Aorta (tissue), 5 donors: ENCODE measurements around the gene MYOF. TPM values are rescaled to one million over a fixed set of nuclear protein-coding genes. Genes with fewer than 3 reads are reported as not detected.

Experiments used
- ATAC-seq: fragments of 200-7000 bp; cut with Tn5 transposase; one replicate; pipeline ENCODE4 v1.9.1; 2022; ENCODE audit warnings: moderate library complexity; ENCODE audit not compliant: low FRiP score
- DNase-seq, 2 donors: peaks; one replicate each; pipeline ENCODE4 v3.0.0-alpha.2; 2020
- H3K27ac ChIP-seq, 2 donors: one replicate each; pipeline ENCODE4 v1.5.1; 2013; ENCODE audit warnings: low read length in 2 of 2, mild to moderate bottlenecking in 2 of 2, moderate library complexity in 2 of 2, control low read depth in 1 of 2, inconsistent platforms in 1 of 2, low read depth in 1 of 2
- H3K27me3 ChIP-seq, 2 donors: one replicate each; pipeline ENCODE4 v1.6.1; 2013; ENCODE audit warnings: control low read depth in 1 of 2, low read length in 1 of 2, mild to moderate bottlenecking in 1 of 2, moderate library complexity in 1 of 2; ENCODE audit not compliant: insufficient read depth in 2 of 2, control insufficient read depth in 1 of 2
- H3K36me3 ChIP-seq, 2 donors: one replicate each; pipeline ENCODE4 v1.6.1; 2013; ENCODE audit warnings: control low read depth in 1 of 2, low read length in 1 of 2, mild to moderate bottlenecking in 1 of 2; ENCODE audit not compliant: insufficient read depth in 2 of 2, control insufficient read depth in 1 of 2
- H3K4me1 ChIP-seq, 2 donors: one replicate each; pipeline ENCODE4 v1.6.1; 2013; ENCODE audit warnings: low read length in 2 of 2, control low read depth in 1 of 2, mild to moderate bottlenecking in 1 of 2, moderate library complexity in 1 of 2; ENCODE audit not compliant: insufficient read depth in 2 of 2, control insufficient read depth in 1 of 2
- H3K4me3 ChIP-seq, 2 donors: one replicate each; pipeline ENCODE4 v1.5.1; 2013; ENCODE audit warnings: low read length in 2 of 2, control low read depth in 1 of 2, mild to moderate bottlenecking in 1 of 2
- H3K9me3 ChIP-seq: one replicate; pipeline ENCODE4 v1.6.1; 2013; ENCODE audit warnings: mild to moderate bottlenecking, low read length; ENCODE audit not compliant: control insufficient read depth
- WGBS, 2 donors: extraction: QIAGEN DNeasy Blood & Tissue Kit; methylation state at CpG; one replicate each; pipeline ENCODE4 v1.1.7; 2013; 5-methylcytosine and 5-hydroxymethylcytosine counted together
- intact Hi-C, 2 donors: fragments of 100-400 bp; cut with DNase I; formaldehyde crosslinking; loops; one replicate each; pipeline versions ENCODE4 v1.14.2 to v1.15.0; 2022
- long read RNA-seq, 2 donors: library from polyadenylated mRNA; unstranded; transcript quantifications; one replicate each; pipeline ENCODE4 v2.0.0, GENCODE V29; 2020 to 2021
- polyA plus RNA-seq, 2 donors: library from polyadenylated mRNA; stranded (reverse); fragments of 200-250 nt; gene quantifications; one replicate each; pipeline ENCODE4 v1.2.3, GENCODE V29; 2013
- total RNA-seq, 2 donors: library from RNA; stranded (reverse); fragmentation: NEBNext Ultra II Directional; extraction: Animal tissue kit (Norgen Biotek cat#: 25700); gene quantifications; one replicate each; pipeline ENCODE4 v1.2.1, GENCODE V29; 2021
- donor health status: healthy with polysubstance abuse.
- donor health status: Bipolar disorder and iron deficiency.
- donor health status: DM: no; HTN: no; CAD: no.
- donor health status: DM: no; HTN: no; CAD: no.
- donor health status: DM: yes; HTN: yes; CAD: no.

The MYOF gene
- total RNA-seq (100 to 1,000 TPM; 226 to 242 TPM), polyA plus RNA-seq (10 to 100 TPM; 13.4 to 26.4 TPM)
- long read RNA-seq, donor 1, transcript MYOF-204 (15 exons, 1,519 nt): major isoform, 12 of 148 reads
- long read RNA-seq, donor 1, partial matches to known transcripts: 86 of 148 reads
- long read RNA-seq, donor 1, other reads (novel, unspliced or antisense): 47 of 148 reads
- long read RNA-seq, donor 2, partial matches to known transcripts: 62 of 86 reads
- long read RNA-seq, donor 2, other reads (novel, unspliced or antisense): 22 of 86 reads

GRCh38 chr10:93482145-93482834 lies at the start of gene MYOF:
Gene MYOF, minus strand, starts transcription at chr10:93482334. Its CDS starts 140 bp downstream, at chr10:93482194.
- peak; percentile 93 for ATAC-seq
- no peaks in the 10 kb centered on the region for H3K27me3 ChIP-seq
- intact Hi-C loops: loop anchor here (1.0 to 5.0 kb wide), 3 partner anchors 45 to 106 kb away; no protein-coding TSS in a partner anchor
- H3K4me1 ChIP-seq: peaks cover 0 to 3% of the 10 kb centered on the region in 2 donors
- peak within 1 kb of the TSS; percentile 84 to 98 for H3K27ac ChIP-seq
- H3K36me3 ChIP-seq: no peaks in the 10 kb centered on the region
- 0% methylated on average over 27 of the region's 27 CpGs for WGBS, 2 donors
- peak in 1 of 2 donors; percentile 76 for DNase-seq
- peak within 1 kb of the TSS; percentile 87 to 99 for H3K4me3 ChIP-seq
- H3K9me3 ChIP-seq: no peaks in the 10 kb centered on the region

GRCh38 chr10:93518531-93518930 lies 36.4 kb upstream of the MYOF start:
- intact Hi-C loops: no loop called here
- peaks cover 0 to 5% of the 10 kb centered on the region in 2 donors for H3K4me1 ChIP-seq
- H3K27ac ChIP-seq: no peak overlapping the region
- 97 to 99% methylated on average over 4 of the region's 4 CpGs for WGBS, 2 donors
- no peaks in the 10 kb centered on the region for H3K27me3 ChIP-seq
- H3K9me3 ChIP-seq: no peaks in the 10 kb centered on the region
- no peak overlapping the region for H3K4me3 ChIP-seq
- DNase-seq (no peak), ATAC-seq (no peak)
- no peaks in the 10 kb centered on the region for H3K36me3 ChIP-seq

DNA sequence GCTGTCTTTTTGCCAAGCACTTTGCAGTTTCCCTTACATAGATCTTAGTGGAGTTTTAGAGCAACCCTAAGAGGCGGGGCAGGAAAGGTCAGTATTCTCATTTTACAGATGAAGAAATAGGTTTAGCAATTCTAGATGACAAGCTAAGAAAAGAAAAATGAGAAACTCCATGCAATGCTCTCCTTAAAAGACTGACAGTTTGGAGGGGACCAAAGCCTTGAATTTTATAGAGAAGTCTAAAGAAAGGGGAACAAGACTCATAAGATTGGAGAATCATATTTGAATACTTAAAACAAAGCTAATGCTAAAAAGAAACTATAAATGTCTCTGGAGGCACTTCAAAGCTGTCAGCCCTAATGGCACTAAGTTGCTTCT lies 33.9 kb upstream of the MYOF start:
- intact Hi-C loops: no loop called here
- WGBS, 2 donors: 94 to 100% methylated on average over 1 of the region's 1 CpG
- peak overlapping the region; percentile 44 to 60 for H3K27ac ChIP-seq
- peaks cover 0 to 5% of the 10 kb centered on the region in 2 donors for H3K4me1 ChIP-seq
- no peaks in the 10 kb centered on the region for H3K36me3 ChIP-seq
- DNase-seq (no peak), ATAC-seq (no peak)
- H3K9me3 ChIP-seq: no peaks in the 10 kb centered on the region
- no peak overlapping the region for H3K4me3 ChIP-seq
- H3K27me3 ChIP-seq: no peaks in the 10 kb centered on the region

DNA sequence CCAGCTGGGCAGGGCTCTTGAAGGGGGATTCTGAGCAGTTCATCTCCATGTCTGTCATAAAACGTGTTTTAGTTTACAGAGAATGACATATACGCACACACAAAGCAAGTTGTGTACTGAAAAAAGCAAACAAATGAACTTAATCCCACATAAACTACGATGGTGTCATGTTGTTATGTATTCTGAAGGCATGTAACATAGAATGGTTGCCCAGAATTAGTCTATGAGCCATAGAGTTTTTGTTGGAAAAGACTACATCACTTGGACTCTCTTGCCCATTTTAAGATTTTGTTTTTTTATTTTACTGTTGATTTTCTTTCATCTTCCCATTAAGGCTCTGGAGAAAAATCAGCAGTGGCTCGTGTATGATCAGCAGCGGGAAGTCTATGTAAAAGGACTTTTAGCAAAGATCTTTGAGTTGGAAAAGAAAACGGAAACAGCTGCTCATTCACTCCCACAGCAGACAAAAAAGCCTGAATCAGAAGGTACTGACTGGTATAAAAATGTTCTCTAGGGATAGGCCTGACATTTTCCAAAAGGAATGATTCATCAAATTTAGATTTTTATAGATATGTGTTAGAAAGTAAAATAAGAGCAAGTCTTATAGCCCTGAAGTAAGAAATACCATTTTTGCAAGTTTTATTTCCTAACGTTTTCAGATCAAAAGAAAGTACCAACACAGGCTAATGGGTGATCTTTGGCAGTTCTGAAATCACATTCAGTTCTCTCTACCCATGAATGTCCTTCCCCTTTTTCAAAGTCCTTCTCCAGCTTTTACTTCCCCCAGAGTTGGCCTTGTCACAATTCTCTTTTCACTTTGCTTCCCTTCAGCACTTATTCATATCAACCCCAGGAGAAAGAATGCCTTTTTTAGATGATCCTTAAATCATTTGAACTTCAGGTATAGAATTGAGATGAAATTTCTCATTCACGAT lies 33.2 kb upstream of the MYOF start:
- Histone ChIP-seq H3K9me3 (no peaks in the 10 kb centered on the region), H3K27me3 (no peaks in the 10 kb centered on the region), H3K27ac (peak overlapping the region; percentile 44 to 60), H3K36me3 (no peaks in the 10 kb centered on the region), H3K4me1 (peaks cover 0 to 5% of the 10 kb centered on the region in 2 donors), H3K4me3 (no peak overlapping the region)
- 9% methylated on average over 8 of the region's 8 CpGs for WGBS, 2 donors
- DNase-seq (no peak), ATAC-seq (peak; percentile 58)
- intact Hi-C loops: no loop called here

DNA sequence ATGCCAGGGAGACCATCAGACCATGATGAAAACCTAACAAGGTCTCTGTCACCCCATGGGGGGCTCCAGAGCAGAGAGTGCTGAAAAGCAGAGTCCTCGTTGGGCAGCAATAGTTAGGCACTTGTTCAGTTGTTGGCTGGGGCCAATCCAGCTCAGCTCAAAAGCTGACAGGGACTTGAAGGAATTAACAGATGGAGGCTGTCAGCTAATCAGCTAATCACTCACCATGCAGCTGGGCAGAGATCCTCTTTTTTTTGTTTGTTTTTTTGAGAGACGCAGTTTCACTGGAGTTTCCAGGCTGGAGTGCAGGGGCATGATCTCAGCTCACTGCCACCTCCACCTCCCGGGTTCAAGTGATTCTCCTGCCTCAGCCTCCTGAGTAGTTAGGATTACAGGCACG lies 32.4 kb upstream of the MYOF start:
- no peaks in the 10 kb centered on the region for H3K36me3 ChIP-seq
- H3K27ac ChIP-seq: peak overlapping the region in 1 of 2 donors; percentile 56
- H3K27me3 ChIP-seq: no peaks in the 10 kb centered on the region
- no peaks in the 10 kb centered on the region for H3K9me3 ChIP-seq
- H3K4me1 ChIP-seq: peaks cover 0 to 5% of the 10 kb centered on the region in 2 donors
- no peak for DNase-seq
- intact Hi-C loops: no loop called here
- no peak overlapping the region for H3K4me3 ChIP-seq
- WGBS, 2 donors: 55 to 65% methylated on average over 4 of the region's 4 CpGs
- no peak for ATAC-seq

GRCh38 chr10:93513091-93513490 lies 31.0 kb upstream of the MYOF start:
- intact Hi-C loops: no loop called here
- Histone ChIP-seq H3K36me3 (no peaks in the 10 kb centered on the region), H3K27me3 (no peaks in the 10 kb centered on the region), H3K4me3 (no peak overlapping the region), H3K4me1 (peaks cover 0 to 5% of the 10 kb centered on the region in 2 donors), H3K9me3 (no peaks in the 10 kb centered on the region), H3K27ac (no peak overlapping the region)
- ATAC-seq: no peak
- DNase-seq: no peak
- 0 to 96% methylated on average over 1 of the region's 1 CpG for WGBS, 2 donors

- no peak for ATAC-seq
- Histone ChIP-seq H3K27me3 (no peaks in the 10 kb centered on the region), H3K36me3 (no peaks in the 10 kb centered on the region), H3K27ac (no peak overlapping the region), H3K4me1 (peaks cover 0 to 5% of the 10 kb centered on the region in 2 donors), H3K4me3 (no peak overlapping the region), H3K9me3 (no peaks in the 10 kb centered on the region)
- intact Hi-C loops: no loop called here
- DNase-seq: no peak
- WGBS, 2 donors: 93 to 100% methylated on average over 1 of the region's 1 CpG
Observed at GRCh38 chr10:93512565-93512964, 30.4 kb upstream of the MYOF start.

DNA sequence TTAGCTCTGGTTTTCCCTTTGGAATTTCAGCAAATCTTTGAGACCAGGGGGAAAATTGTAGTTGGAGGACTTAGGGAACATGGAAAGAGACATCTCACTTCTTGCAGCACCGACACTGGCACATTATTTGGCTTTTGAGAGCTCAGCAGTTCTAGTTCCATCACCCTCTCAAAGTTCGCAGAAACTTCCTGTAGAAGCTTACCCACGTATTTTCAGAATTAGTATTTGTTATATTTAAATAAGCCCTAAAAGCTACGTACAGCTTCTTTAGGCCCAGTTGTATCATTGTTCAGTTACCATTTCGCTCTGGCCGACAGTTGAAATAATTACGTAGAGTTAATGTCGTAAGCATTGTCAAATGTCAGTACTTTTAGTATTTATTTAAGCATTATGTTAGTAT lies 27.7 kb upstream of the MYOF start:
- Histone ChIP-seq H3K27ac (no peak overlapping the region), H3K27me3 (no peaks in the 10 kb centered on the region), H3K36me3 (no peaks in the 10 kb centered on the region), H3K4me1 (peaks cover 0 to 2% of the 10 kb centered on the region in 2 donors), H3K9me3 (no peaks in the 10 kb centered on the region), H3K4me3 (no peak overlapping the region)
- DNase-seq (no peak), ATAC-seq (no peak)
- 95% methylated on average over 8 of the region's 8 CpGs for WGBS, 2 donors
- intact Hi-C loops: loop anchor here in 1 of 2 donors (2.0 kb wide), 1 partner anchor 133 kb away; no protein-coding TSS in a partner anchor
